ENCODE measurements around the gene MYH1. TPM values are rescaled to one million over a fixed set of nuclear protein-coding genes. Genes with fewer than 3 reads are reported as not detected.

Gene MYH1
- total and polyA plus RNA-seq, 10 of the 15 experiments (the other 5 are each of a cell fraction or from before 2014, with no cell fraction given): 0.01 TPM; not detected in 9

- TF ChIP-seq EGR1 (IDR thresholded peaks at IDR 0.05; ENCODE audit: borderline replicate concordance in 1 of 2, low read depth in 2 of 2, low read length in 2 of 2): no peak
- no peak for TF ChIP-seq MLLT1 (IDR thresholded peaks at IDR 0.05)
- TF ChIP-seq ATF7 (IDR thresholded peaks at IDR 0.05; ENCODE audit: low read depth): no peak
- no peak for TF ChIP-seq NFYB (IDR thresholded peaks at IDR 0.05; ENCODE audit: insufficient read depth, low read depth, low read length)
- no peak for TF ChIP-seq PBX3 (IDR thresholded peaks at IDR 0.05; ENCODE audit: insufficient replicate concordance, low read depth, low read length)
- no peak for TF ChIP-seq ZNF384 (IDR thresholded peaks at IDR 0.05; ENCODE audit: borderline replicate concordance, low read depth, low read length)
- no peak for TF ChIP-seq ZNF622 (IDR thresholded peaks at IDR 0.05)
- TF ChIP-seq TCF7 (IDR thresholded peaks at IDR 0.05; ENCODE audit: borderline replicate concordance): no peak
- TF ChIP-seq ATF3 (IDR thresholded peaks at IDR 0.05; ENCODE audit: borderline replicate concordance, extremely low read depth, low read depth, low read length): no peak
- TF ChIP-seq ZNF207 (IDR thresholded peaks at IDR 0.05; ENCODE audit: borderline replicate concordance): no peak
These were observed 30.9 kb upstream of the MYH1 start, which contains the start of gene MYH2 (continued) for GRCh38 chr17:10549096-10549842.
